Heart left ventricle (tissue), 16 donors: Measurements from ENCODE around the gene PRKG1. TPM values are rescaled to one million over a fixed set of nuclear protein-coding genes. Genes with fewer than 3 reads are reported as not detected.

Source experiments
- ATAC-seq, 4 donors: fragments of 200-7000 bp; cut with Tn5 transposase; one replicate each; pipeline ENCODE4 v1.9.1; 2020 to 2022; ENCODE audit warnings: moderate library complexity in 4 of 4, mild to moderate bottlenecking in 3 of 4, moderate number of reproducible peaks in 1 of 4
- DNase-seq, 5 donors: peaks; one replicate each; pipeline ENCODE4 v3.0.0-alpha.2; 2020
- H3K27ac ChIP-seq, 12 donors: fragments of 200-600 bp; sonication (generic) in 4 of 12; one replicate each; pipeline versions ENCODE4 v1.5.0 to v1.8.0; 2016 to 2022; ENCODE audit warnings: mild to moderate bottlenecking in 2 of 12
- H3K27me3 ChIP-seq, 9 donors: fragments of 200-600 bp; sonication (generic) in 2 of 9; one replicate each; pipeline versions ENCODE4 v1.5.1 to v1.8.0; 2016 to 2022; ENCODE audit warnings: mild to moderate bottlenecking in 3 of 9
- H3K36me3 ChIP-seq, 9 donors: fragments of 200-600 bp; sonication (generic) in 2 of 9; one replicate each; pipeline versions ENCODE4 v1.5.0 to v1.8.0; 2018 to 2022; ENCODE audit warnings: mild to moderate bottlenecking in 2 of 9
- H3K4me1 ChIP-seq, 12 donors: fragments of 200-600 bp; sonication (generic) in 4 of 12; one replicate each; pipeline versions ENCODE4 v1.5.0 to v1.8.0; 2016 to 2022; ENCODE audit warnings: mild to moderate bottlenecking in 3 of 12
- H3K4me3 ChIP-seq, 12 donors: fragments of 200-600 bp; sonication (generic) in 4 of 12; one replicate each; pipeline versions ENCODE4 v1.5.0 to v1.8.0; 2017 to 2022; ENCODE audit warnings: mild to moderate bottlenecking in 9 of 12, moderate library complexity in 4 of 12
- H3K9me3 ChIP-seq, 12 donors: fragments of 200-600 bp; sonication (generic) in 4 of 12; one replicate each; pipeline versions ENCODE4 v1.5.0 to v1.8.0; 2016 to 2022; ENCODE audit warnings: mild to moderate bottlenecking in 1 of 12
- POLR2A ChIP-seq, 2 donors: fragments of 450-650 bp; IDR thresholded peaks; one replicate each; pipeline ENCODE4 v1.6.1; 2017; ENCODE audit warnings: antibody characterized with exemption in 2 of 2, mild to moderate bottlenecking in 2 of 2, moderate library complexity in 2 of 2
- WGBS, 4 donors: extraction: QIAGEN DNeasy Blood & Tissue Kit in 2 of 4; methylation state at CpG; one replicate each; pipeline versions ENCODE4 v1.1.5 to v1.1.7; 2013 to 2018; 5-methylcytosine and 5-hydroxymethylcytosine counted together
- intact Hi-C, 10 donors: fragments of 100-400 bp; cut with DNase I; formaldehyde crosslinking; loops; one replicate each; pipeline versions ENCODE4 v1.11.1 to v1.14.2; 2022
- polyA plus RNA-seq, 2 donors: library from polyadenylated mRNA; stranded (reverse); fragments of 200-250 nt; gene quantifications; one replicate each; pipeline ENCODE4 v1.2.3, GENCODE V29; 2013
- total RNA-seq, 9 donors: library from RNA; depleted of rRNA in 2 of 9; stranded (reverse); fragments of >200 nt in 2 of 9; fragmentation: NEBNext Ultra II Directional in 3 of 9; extraction: Animal tissue kit (Norgen Biotek cat#: 25700) in 3 of 9; gene quantifications; one replicate each; pipeline versions ENCODE4 v1.1.0 to v1.2.4, GENCODE V29; 2016 to 2023
- TF ChIP-seq, protein P1 (sequence below), 12 donors: fragments of 200-600 bp; sonication (generic) in 4 of 12; IDR thresholded peaks; one replicate each; pipeline versions ENCODE4 v1.5.0 to v1.8.0; 2018 to 2022; ENCODE audit warnings: antibody characterized with exemption in 12 of 12, mild to moderate bottlenecking in 5 of 12
- donor health status: ischemic (EF 13 %, LVEDD 7.1; RV severe dilation, severe dysfunction).
- donor health status: healthy with polysubstance abuse.
- donor health status: DM: no; HTN: yes; CAD: no.
- donor health status: DM: no; HTN: no; CAD: no.
- donor health status: ischemic (EF 25% LVEDD 6.9; RV normal size, moderate dysfunction).
- donor health status: ischemic (EF 25% LVEDD 5.7; RV mildly dilated, moderate dysfunction).
- donor health status: healthy.
- donor health status: DM: yes; HTN: yes; CAD: no.
- donor health status: ischemic (EF 35%, LVEDD 5.7; RV mildly dilated, moderate dysfunction).
- donor health status: nonischemic (EF 11% LVEDD 7.7; RV severe dilation, severe dysfunction).
- donor health status: DM: yes; HTN: yes; CAD: no.
- donor health status: PGD.
- donor health status: ischemic (EF 29% LVEDD 5.4; RV normal size, mild dysfunction).
- donor health status: nonischemic (EF 23%, LVEDD 6.1; RV moderate dilation, normal function).

The PRKG1 gene
- total and polyA plus RNA-seq, 11 donors = 5.5 to 37.3 (median 29.3) TPM

DNA sequence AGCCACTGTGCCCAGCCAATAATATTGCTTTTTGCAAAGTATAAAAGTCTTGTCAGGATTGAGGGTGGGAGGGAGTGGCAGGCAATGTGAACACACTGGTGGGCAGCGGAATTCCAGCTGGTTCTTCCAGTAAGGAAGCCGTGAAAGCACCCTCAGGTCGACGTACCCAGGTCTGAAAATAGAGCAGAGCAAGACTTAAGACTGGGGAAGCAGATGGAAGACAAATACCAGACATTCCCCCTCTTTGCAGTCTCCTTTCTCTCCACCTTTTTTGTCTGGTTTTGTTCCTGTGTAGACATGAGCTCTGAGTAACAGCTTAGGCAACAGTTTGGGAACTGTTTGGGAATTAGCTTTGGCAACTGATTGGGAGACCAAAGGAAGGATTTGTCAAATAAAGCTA is 642.7 kb downstream of the PRKG1 start:
- intact Hi-C loops = no loop called here
- Histone ChIP-seq H3K27me3 (no peaks in the 10 kb centered on the region), H3K36me3 (no peaks in the 10 kb centered on the region), H3K4me3 (no peak overlapping the region), H3K4me1 (peaks cover 0 to 3% (median 0%) of the 10 kb centered on the region in 12 donors), H3K27ac (no peak overlapping the region), H3K9me3 (no peaks in the 10 kb centered on the region)
- WGBS, 4 donors = 63 to 80% (median 76%) methylated on average over 4 of the region's 4 CpGs
- ATAC-seq = peak in 1 of 4 donors; percentile 36
- no peak for DNase-seq
- no peak for TF ChIP-seq POLR2A (IDR thresholded peaks at IDR 0.05)
- TF ChIP-seq, protein P1, sequence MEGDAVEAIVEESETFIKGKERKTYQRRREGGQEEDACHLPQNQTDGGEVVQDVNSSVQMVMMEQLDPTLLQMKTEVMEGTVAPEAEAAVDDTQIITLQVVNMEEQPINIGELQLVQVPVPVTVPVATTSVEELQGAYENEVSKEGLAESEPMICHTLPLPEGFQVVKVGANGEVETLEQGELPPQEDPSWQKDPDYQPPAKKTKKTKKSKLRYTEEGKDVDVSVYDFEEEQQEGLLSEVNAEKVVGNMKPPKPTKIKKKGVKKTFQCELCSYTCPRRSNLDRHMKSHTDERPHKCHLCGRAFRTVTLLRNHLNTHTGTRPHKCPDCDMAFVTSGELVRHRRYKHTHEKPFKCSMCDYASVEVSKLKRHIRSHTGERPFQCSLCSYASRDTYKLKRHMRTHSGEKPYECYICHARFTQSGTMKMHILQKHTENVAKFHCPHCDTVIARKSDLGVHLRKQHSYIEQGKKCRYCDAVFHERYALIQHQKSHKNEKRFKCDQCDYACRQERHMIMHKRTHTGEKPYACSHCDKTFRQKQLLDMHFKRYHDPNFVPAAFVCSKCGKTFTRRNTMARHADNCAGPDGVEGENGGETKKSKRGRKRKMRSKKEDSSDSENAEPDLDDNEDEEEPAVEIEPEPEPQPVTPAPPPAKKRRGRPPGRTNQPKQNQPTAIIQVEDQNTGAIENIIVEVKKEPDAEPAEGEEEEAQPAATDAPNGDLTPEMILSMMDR (IDR thresholded peaks at IDR 0.05) = no peak

DNA sequence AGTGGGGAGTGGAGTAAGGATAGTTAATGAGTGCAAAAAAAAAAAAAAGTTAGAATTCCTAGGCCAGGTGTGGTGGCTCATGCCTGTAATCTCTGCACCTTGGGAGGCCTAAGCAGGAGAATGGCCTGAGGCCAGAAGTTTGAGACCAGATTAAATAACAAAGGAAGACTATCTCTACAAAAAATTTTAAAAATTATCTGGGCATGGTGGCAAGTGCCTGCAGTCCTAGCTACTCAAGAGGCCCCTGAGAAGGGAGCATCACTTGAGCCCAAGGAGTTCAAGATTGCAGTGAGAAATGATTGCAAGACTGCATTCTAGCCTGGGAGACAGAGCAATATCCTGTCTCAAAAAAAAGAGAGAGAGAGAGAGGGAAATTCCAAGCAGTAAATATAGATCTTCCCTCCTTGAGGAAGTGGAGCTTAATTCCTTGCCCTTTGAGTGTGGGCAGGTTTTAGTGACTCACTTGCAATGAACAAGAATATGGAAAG is 644.6 kb downstream of the PRKG1 start:
- H3K9me3 ChIP-seq = peaks cover 0 to 4% (median 0%) of the 10 kb centered on the region in 12 donors
- H3K4me3 ChIP-seq = no peak overlapping the region
- DNase-seq (no peak), ATAC-seq (peak in 1 of 4 donors; percentile 34)
- no peaks in the 10 kb centered on the region for H3K27me3 ChIP-seq
- peaks cover 0 to 3% (median 0%) of the 10 kb centered on the region in 12 donors for H3K4me1 ChIP-seq
- H3K27ac ChIP-seq = no peak overlapping the region
- H3K36me3 ChIP-seq = no peaks in the 10 kb centered on the region
- no peak for TF ChIP-seq POLR2A (IDR thresholded peaks at IDR 0.05)
- TF ChIP-seq, protein P1 (IDR thresholded peaks at IDR 0.05) = no peak
- intact Hi-C loops = no loop called here

DNA sequence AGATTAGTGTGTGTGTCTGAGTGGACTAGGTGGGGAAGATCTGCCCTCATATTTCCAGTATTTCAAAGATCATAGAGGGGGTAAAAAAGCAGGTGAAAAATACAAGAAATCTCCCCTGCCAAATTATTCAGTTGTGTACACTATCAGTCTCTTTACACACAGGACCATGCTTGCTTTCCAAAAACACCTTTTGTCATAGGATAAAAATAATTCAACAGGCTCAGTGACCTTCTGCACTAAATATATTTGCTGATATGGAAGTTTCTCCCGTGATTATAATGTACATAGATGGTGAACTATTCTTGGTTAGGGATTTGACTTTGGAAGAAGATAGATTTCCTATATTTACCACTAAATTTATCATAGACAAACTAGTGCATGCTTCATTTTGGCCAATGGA is 649.8 kb downstream of the PRKG1 start:
- Histone ChIP-seq H3K9me3 (peaks cover 0 to 4% (median 0%) of the 10 kb centered on the region in 12 donors), H3K27me3 (no peaks in the 10 kb centered on the region), H3K27ac (peak overlapping the region in 8 of 12 donors; percentile 18 to 71 (median 44)), H3K4me1 (peaks cover 0 to 5% (median 0%) of the 10 kb centered on the region in 12 donors), H3K4me3 (no peak overlapping the region), H3K36me3 (no peaks in the 10 kb centered on the region)
- intact Hi-C loops = loop anchor here in 1 of 10 donors (10.0 kb wide), 1 partner anchor 231 kb away; no protein-coding TSS in a partner anchor
- DNase-seq = no peak
- ATAC-seq = peak; percentile 74 to 89 (median 86)
- TF ChIP-seq, protein P1 (IDR thresholded peaks at IDR 0.05) = no peak
- WGBS, 4 donors = 23 to 43% (median 37%) methylated on average over 1 of the region's 1 CpG

DNA sequence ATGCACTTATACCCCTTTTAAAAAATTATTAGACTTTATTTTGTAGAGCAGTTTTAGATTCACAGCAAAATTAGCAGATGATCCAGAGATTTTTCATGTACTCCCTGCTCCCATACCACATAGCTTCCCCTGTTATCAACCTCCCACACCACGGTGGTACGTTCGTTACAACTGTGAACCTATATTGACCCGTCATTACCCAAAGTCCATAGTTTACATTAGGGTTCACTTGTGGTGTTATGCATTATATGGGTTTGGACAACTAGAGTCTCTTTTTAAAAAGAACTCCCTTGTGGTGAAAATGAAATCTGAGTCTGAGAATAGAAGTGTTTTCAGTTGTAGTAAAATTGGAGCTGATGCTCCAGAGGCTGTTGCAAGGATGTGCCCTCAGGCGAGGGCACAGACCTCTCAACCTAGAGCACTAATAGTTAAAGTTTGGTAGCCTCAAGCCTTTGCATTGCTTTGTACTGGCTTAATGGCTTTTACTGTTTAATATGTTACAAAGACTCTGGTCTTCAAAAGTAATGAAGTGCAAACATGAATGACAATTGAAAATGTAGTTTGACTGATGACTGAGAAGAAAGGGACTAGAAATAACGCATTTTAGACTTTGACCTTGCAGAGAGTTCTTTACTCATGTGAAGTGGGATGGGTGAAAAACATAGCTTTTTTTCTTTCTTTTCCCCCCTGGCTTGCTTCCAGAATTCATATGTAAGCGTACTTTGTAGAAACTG is 655.7 kb downstream of the PRKG1 start:
- TF ChIP-seq POLR2A (IDR thresholded peaks at IDR 0.05) = no peak
- TF ChIP-seq, protein P1 (IDR thresholded peaks at IDR 0.05) = no peak
- no peak for ATAC-seq
- no peak for DNase-seq
- Histone ChIP-seq H3K9me3 (no peaks in the 10 kb centered on the region), H3K4me3 (no peak overlapping the region), H3K27me3 (no peaks in the 10 kb centered on the region), H3K36me3 (no peaks in the 10 kb centered on the region), H3K27ac (no peak overlapping the region), H3K4me1 (peaks cover 0 to 5% (median 0%) of the 10 kb centered on the region in 12 donors)
- WGBS, 4 donors = 87 to 92% (median 90%) methylated on average over 7 of the region's 7 CpGs
- intact Hi-C loops = loop anchor here in 1 of 10 donors (10.0 kb wide), 1 partner anchor 225 kb away; no protein-coding TSS in a partner anchor
